Panc1 (cell line): ENCODE data around the gene BLM. TPM values are rescaled to one million over a fixed set of nuclear protein-coding genes. Genes with fewer than 3 reads are reported as not detected.

ENCODE experiments used
- ATAC-seq: fragments of 200-7000 bp; cut with Tn5 transposase; 2 replicates; pipeline ENCODE4 v1.9.1; 2020; ENCODE audit warnings: mild to moderate bottlenecking, moderate library complexity
- BruUV-seq: library from RNA; stranded (reverse); fragments of 400-500 nt; replicated peaks from 2 replicates; lab custom pipeline; 2021; lab: Mats Ljungman, UMichigan
- CTCF ChIA-PET: fragments of 300-600 bp; sonication (Branson Sonifier 250); formaldehyde crosslinking; loops from one replicate; lab custom pipeline; 2022; ENCODE audit warnings: antibody characterized with exemption; lab: Charles Lee
- POLR2A ChIA-PET: fragments of 300-600 bp; sonication (Branson Sonifier 250); formaldehyde crosslinking; loops from one replicate; lab custom pipeline; 2022; ENCODE audit warnings: antibody characterized with exemption; lab: Charles Lee
- DNase-seq: peaks from one replicate; pipeline ENCODE4 v3.0.0-alpha.2; 2010; ENCODE audit warnings: low read depth, low spot score
- H3K27ac ChIP-seq: 2 replicates; pipeline ENCODE4 v1.5.1; 2011; ENCODE audit warnings: mild to moderate bottlenecking, low read length, inconsistent platforms
- H3K27me3 ChIP-seq: fragments of 200-500 bp; sonication (Bioruptor generic); 2 replicates; pipeline ENCODE4 v1.6.0; 2014; ENCODE audit warnings: low read length, inconsistent platforms; ENCODE audit not compliant: control insufficient read depth, insufficient read depth
- H3K36me3 ChIP-seq: fragments of 200-500 bp; sonication (Bioruptor generic); 2 replicates; pipeline ENCODE4 v1.5.1; 2014; ENCODE audit warnings: inconsistent platforms, mild to moderate bottlenecking, low read length, moderate library complexity; ENCODE audit not compliant: control insufficient read depth, insufficient read depth
- H3K4me1 ChIP-seq: 2 replicates; pipeline ENCODE4 v1.5.1; 2011; ENCODE audit warnings: inconsistent platforms, mild to moderate bottlenecking, low read length, moderate library complexity; ENCODE audit not compliant: control insufficient read depth, insufficient read depth
- H3K4me3 ChIP-seq, 2 experiments: 2 replicates each; pipeline ENCODE4 v1.5.1; 2011 to 2012; ENCODE audit warnings: low read depth in 2 of 2, low read length in 2 of 2, mild to moderate bottlenecking in 2 of 2, inconsistent platforms in 1 of 2, moderate library complexity in 1 of 2
- H3K9me3 ChIP-seq: fragments of 200-500 bp; sonication (Bioruptor generic); 2 replicates; pipeline ENCODE4 v1.5.1; 2014; ENCODE audit warnings: low read depth, mild to moderate bottlenecking, inconsistent platforms, low read length, moderate library complexity; ENCODE audit not compliant: control insufficient read depth, insufficient read depth
- CTCF ChIP-seq: fragments of 450-650 bp; IDR thresholded peaks from 2 replicates; pipeline ENCODE4 v1.5.1; 2017; ENCODE audit warnings: mild to moderate bottlenecking
- POLR2AphosphoS5 ChIP-seq: IDR thresholded peaks from 2 replicates; pipeline ENCODE4 v1.6.1; 2012; ENCODE audit warnings: mild to moderate bottlenecking, low read depth, low read length, moderate library complexity
- REST ChIP-seq, 2 experiments: IDR thresholded peaks; 2 replicates each; pipeline ENCODE4 v1.6.1; 2011 to 2012; ENCODE audit warnings: low read depth in 2 of 2, control low read depth in 1 of 2, low read length in 1 of 2, mild to moderate bottlenecking in 1 of 2, moderate library complexity in 1 of 2; ENCODE audit not compliant: insufficient read depth in 1 of 2
- SIN3A ChIP-seq: IDR thresholded peaks from 2 replicates; pipeline ENCODE4 v1.6.1; 2012; ENCODE audit warnings: low read depth, mild to moderate bottlenecking, low read length, moderate library complexity, borderline replicate concordance; ENCODE audit not compliant: insufficient read depth
- TCF7L2 ChIP-seq: IDR thresholded peaks from 2 replicates; pipeline ENCODE4 v1.6.1; 2011; ENCODE audit warnings: mild to moderate bottlenecking, low read depth, low read length, inconsistent platforms
- in situ Hi-C: cut with HindIII; loops from 2 replicates; pipeline ENCODE4 v1.10.0; 2016; ENCODE audit warnings: low sequenced_read_pairs, low pct_unique_long_range_greater_than_20kb
- intact Hi-C: fragments of 100-400 bp; cut with micrococcal nuclease; formaldehyde crosslinking; loops from one replicate; pipeline ENCODE4 v1.10.0; 2022; ENCODE audit not compliant: unreplicated experiment
- total RNA-seq: library from RNA; stranded (reverse); gene quantifications from one replicate; pipeline ENCODE4 v1.2.1, GENCODE V29; 2021; ENCODE audit not compliant: unreplicated experiment

Gene BLM
- total RNA-seq, 1 experiment from 2014 or later, result 23.9 TPM

- ATAC-seq, result no peak
- BruUV-seq, result no TSS peak
- Histone ChIP-seq H3K27me3 (no peaks in the 10 kb centered on the region), H3K36me3 (no peaks in the 10 kb centered on the region; the same call in 1 of the 2 replicates), H3K27ac (no peak overlapping the region), H3K9me3 (no peaks in the 10 kb centered on the region), H3K4me3 (no peak overlapping the region), H3K4me1 (no peaks in the 10 kb centered on the region)
- in situ Hi-C loops (no loop called here), intact Hi-C loops (no loop called here)
- ChIA-PET POLR2A (no interaction called here), CTCF (no interaction called here)
- no peak for DNase-seq
- no peak for TF ChIP-seq TCF7L2
- no peak for TF ChIP-seq POLR2AphosphoS5
Observed at GRCh38 chr15:90749754-90750153, 32.6 kb downstream of the BLM start.

GRCh38 chr15:90750186-90750585, 33.0 kb downstream of the BLM start:
- H3K36me3 ChIP-seq, result no peaks in the 10 kb centered on the region; the same call in 1 of the 2 replicates
- CTCF ChIA-PET, result no interaction called here

More at GRCh38 chr15:90750186-90750585, 33.0 kb downstream of the BLM start:
- Histone ChIP-seq H3K9me3 (no peaks in the 10 kb centered on the region), H3K27ac (no peak overlapping the region), H3K4me3 (no peak overlapping the region), H3K27me3 (no peaks in the 10 kb centered on the region), H3K4me1 (no peaks in the 10 kb centered on the region)
- ATAC-seq, result no peak
- POLR2A ChIA-PET, result no interaction called here
- BruUV-seq, result no TSS peak
- DNase-seq, result no peak
- intact Hi-C loops, result no loop called here
- in situ Hi-C loops, result no loop called here
- TF ChIP-seq POLR2AphosphoS5 (no peak), REST (IDR thresholded peaks at IDR 0.05; ENCODE audit: insufficient read depth in 1 of 2, low read depth in 2 of 2, low read length in 1 of 2) (no peak), SIN3A (no peak), TCF7L2 (no peak), CTCF (no peak)
